SU-DHL-6 (cell line): ENCODE data around the gene OVOL3.

Experiments used
- CTCF ChIP-seq: fragments of 200-600 bp; sonication (generic); IDR thresholded peaks from one replicate; pipeline ENCODE4 v1.5.1; 2017; ENCODE audit warnings: antibody characterized with exemption, mild to moderate bottlenecking, low read length, moderate library complexity; ENCODE audit not compliant: insufficient read depth, poor library complexity, severe bottlenecking
- EZH2phosphoT487 ChIP-seq: fragments of 200-600 bp; sonication (generic), shearing (Covaris generic); conservative IDR thresholded peaks from 2 replicates; pipeline ENCODE4 v1.6.1; 2018; ENCODE audit warnings: mild to moderate bottlenecking, antibody characterized with exemption, low read length, moderate library complexity, mixed read lengths

DNA sequence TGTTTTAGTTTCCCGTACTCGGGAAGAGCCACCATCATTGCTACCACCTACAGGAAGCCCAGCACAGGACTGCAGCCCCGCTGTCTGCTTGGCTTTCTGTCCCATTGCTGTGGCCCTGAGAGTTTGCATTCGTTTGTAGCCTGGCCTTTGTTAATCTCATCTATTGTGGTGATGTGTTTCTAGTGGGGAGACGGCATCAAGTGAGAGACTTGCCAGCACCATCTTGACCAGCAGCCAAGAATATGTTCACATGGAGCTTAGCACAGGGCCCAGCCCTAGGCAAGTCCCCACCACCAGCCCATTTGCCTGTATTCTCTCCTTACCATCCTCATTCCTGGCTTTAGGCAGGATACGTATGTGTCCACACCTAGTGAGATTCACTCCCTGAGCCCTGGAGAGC is 17.3 kb upstream of the OVOL3 start:
- TF ChIP-seq CTCF (no peak), EZH2phosphoT487 (no peak)
